ENCODE data around the gene GLRA3.
A peak's percentile ranks its signal among the peaks of the same experiment; 100 is the strongest.

GLRA3 gene

DNA sequence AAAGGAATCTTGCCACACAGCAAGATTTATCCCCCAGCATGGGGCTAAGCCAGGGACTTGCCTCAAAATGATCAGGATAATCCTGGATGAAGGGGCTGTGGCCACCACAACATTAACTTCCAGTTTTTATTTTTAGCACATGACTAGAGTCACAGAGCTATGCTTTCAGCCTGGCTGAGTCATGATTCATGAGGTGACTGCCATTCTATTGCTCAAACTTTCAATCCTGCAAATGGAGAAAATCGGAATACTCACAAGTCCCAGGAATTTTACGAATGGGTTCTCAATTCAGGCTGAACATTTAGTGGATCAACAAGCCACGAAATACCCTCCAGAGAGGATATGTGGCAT, 236.1 kb downstream of the GLRA3 start:
- no peak for TF ChIP-seq CTCF (conservative IDR thresholded peaks at IDR 0.05; ENCODE audit: low read depth, low read length)
- H3K4me3 ChIP-seq (ENCODE audit: low read depth, low read length): no peak overlapping the region
- peak; percentile 75 for DNase-seq (ENCODE audit: low read depth)

DNA sequence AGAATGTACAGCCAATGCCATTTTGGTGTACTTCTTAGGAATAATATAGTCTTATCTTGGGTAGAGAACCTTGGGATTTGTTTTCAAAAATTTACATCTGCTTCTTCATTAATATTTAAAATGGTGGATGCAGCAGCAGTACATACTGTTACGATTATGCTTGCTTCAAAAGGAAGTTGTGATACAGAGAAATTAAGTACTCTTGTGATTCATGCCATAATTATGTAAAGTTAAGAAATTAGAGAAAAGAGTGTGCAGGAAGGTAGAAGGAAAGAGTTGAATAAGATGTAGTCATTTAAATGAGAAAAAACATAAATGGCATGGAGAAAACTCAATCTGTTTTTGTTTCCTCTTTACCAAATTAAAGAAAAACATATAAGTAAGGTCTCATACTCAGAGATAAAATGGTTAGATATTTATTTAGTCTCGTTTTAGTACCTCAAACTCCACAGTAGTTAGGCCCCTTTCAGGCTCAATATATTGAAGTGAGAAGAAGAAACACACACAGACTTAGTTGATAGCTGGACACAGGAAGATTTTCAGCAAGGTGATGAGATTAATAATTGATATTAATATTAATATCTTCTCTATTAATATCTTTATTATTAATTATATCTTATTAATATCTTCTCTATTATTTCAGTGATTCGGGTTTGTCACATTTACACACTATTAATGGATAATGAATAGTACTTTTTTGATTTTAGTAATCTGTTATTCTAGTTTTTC, 236.6 kb downstream of the GLRA3 start:
- no peak overlapping the region for H3K4me3 ChIP-seq (ENCODE audit: low read depth, low read length)
- TF ChIP-seq CTCF (conservative IDR thresholded peaks at IDR 0.05; ENCODE audit: low read depth, low read length): no peak
- peak; percentile 35 for DNase-seq (ENCODE audit: low read depth)

- DNase-seq (ENCODE audit: low read depth): no peak
- no peak overlapping the region for H3K4me3 ChIP-seq (ENCODE audit: low read depth, low read length)
Observed at GRCh38 chr4:174591243-174592021, 237.6 kb downstream of the GLRA3 start.

DNA sequence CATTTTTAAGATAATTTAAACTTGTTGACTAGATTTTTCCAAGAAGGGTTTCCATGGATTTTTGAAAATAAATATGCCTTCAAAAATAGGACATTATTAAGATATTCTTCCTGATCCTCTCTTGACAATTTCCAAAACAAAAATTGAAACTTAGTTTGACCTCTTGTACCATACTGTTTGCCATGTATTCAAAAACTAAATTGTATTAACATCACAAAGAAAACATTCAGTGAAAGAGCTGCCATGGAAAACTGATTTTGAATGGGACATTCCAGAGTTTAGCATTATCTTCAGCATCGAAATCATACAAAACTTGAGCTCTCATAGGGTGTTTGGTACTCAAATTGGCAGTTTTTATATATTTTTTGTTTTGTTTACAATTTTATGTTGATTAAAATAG, 238.7 kb downstream of the GLRA3 start:
- TF ChIP-seq CTCF (conservative IDR thresholded peaks at IDR 0.05; ENCODE audit: low read depth, low read length): no peak
- no peak overlapping the region for H3K4me3 ChIP-seq (ENCODE audit: low read depth, low read length)
- DNase-seq (ENCODE audit: low read depth): no peak

More at GRCh38 chr4:174591243-174592021, 237.6 kb downstream of the GLRA3 start:
- no peak for TF ChIP-seq CTCF (conservative IDR thresholded peaks at IDR 0.05; ENCODE audit: low read depth, low read length)
